Measurements from ENCODE around the gene ILKAP.

The ILKAP gene

GRCh38 chr2:238203094-238203972, at the start of gene ILKAP:
Gene ILKAP, minus strand, starts transcription at chr2:238203695. Its CDS starts 142 bp downstream, at chr2:238203553.
- peak; percentile 85 to 93 for DNase-seq

GRCh38 chr2:238252766-238253630, 49.5 kb upstream of the ILKAP start:
- no peak for DNase-seq

- no peak for DNase-seq
Observed at GRCh38 chr2:238251986-238252385, 48.5 kb upstream of the ILKAP start.

GRCh38 chr2:238251331-238251730, 47.8 kb upstream of the ILKAP start:
- no peak for DNase-seq

GRCh38 chr2:238250896-238251295, 47.4 kb upstream of the ILKAP start:
- DNase-seq = no peak

GRCh38 chr2:238247841-238248453, 44.5 kb upstream of the ILKAP start:
- DNase-seq = no peak

GRCh38 chr2:238247002-238247822, 43.7 kb upstream of the ILKAP start:
- DNase-seq = no peak

- DNase-seq = no peak
Observed at GRCh38 chr2:238244151-238244550, 40.7 kb upstream of the ILKAP start.

GRCh38 chr2:238243496-238244076, 40.1 kb upstream of the ILKAP start:
- DNase-seq = no peak

GRCh38 chr2:238242731-238243495, 39.4 kb upstream of the ILKAP start:
- DNase-seq = no peak

GRCh38 chr2:238241970-238242369, 38.5 kb upstream of the ILKAP start:
- no peak for DNase-seq

GRCh38 chr2:238240757-238241711, 37.5 kb upstream of the ILKAP start:
- peak in 1 of 2 experiments; percentile 13 for DNase-seq

- peak; percentile 63 to 74 for DNase-seq
Observed at GRCh38 chr2:238239863-238240756, 36.6 kb upstream of the ILKAP start, which contains the start of gene HES6. Gene HES6, minus strand, starts transcription at chr2:238240038. Its CDS starts 133 bp downstream, at chr2:238239905.

- DNase-seq = peak in 1 of 2 experiments; percentile 36
Observed at GRCh38 chr2:238239543-238239862, 36.0 kb upstream of the ILKAP start.

- peak; percentile 16 to 26 for DNase-seq
Observed at GRCh38 chr2:238238766-238239542, 35.5 kb upstream of the ILKAP start.

GRCh38 chr2:238238311-238238765, 34.8 kb upstream of the ILKAP start:
- DNase-seq = no peak

GRCh38 chr2:238237431-238238135, 34.1 kb upstream of the ILKAP start:
- no peak for DNase-seq

Measured in stimulated activated CD4-positive, alpha-beta T cell treated with anti-CD3 and anti-CD28 coated beads, Interleukin-4, amount 100 ng/mL, for 4 hours (primary cell).